ENCODE results near the gene ZP4.

The ZP4 gene

DNA sequence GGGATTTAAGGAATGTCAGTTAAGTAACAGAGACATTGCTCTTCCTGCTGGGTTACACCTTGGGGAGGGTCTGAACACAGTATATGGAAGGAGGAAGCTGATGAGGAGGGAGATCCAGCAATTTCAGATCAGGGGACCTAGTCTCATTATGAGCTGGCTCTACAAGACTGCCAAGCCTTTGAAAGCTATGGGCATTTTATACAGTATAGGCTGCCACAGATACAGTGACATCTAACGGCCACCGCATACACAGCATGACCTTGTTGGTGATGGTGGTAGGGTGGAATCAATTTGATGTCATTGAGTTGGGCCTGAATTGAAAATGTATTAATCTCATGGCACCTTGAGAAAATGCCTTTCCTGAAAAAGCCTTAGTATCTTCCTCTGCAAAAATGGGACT is 22.6 kb upstream of the ZP4 start:
- no peak for TF ChIP-seq CTCF (IDR thresholded peaks at IDR 0.05; ENCODE audit: low read depth, low read length, missing control alignments)
- in situ Hi-C loops (cut with HindIII; ENCODE audit: low sequenced_read_pairs) = no loop called here
- H3K4me3 ChIP-seq (ENCODE audit: low read depth, low read length) = no peak overlapping the region

DNA sequence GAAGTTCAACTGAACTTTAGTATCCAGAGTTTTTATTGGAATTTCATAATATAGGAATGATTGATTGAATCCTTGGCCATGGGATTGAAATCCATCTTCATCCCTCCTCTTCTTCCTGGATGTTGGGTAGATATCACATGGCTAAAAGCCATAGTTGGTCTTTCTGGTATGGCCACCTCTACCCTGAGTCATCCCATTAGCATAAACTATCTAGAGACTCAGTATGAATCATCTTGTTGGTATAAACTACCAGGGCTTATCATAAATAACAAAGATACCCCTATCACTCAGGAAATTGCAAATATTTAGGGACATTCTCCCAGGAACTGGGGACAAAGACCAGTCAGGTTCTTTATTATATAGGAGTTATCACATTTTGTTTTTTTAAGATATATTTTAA is 21.2 kb upstream of the ZP4 start:
- TF ChIP-seq CTCF (IDR thresholded peaks at IDR 0.05; ENCODE audit: low read depth, low read length, missing control alignments) = no peak
- H3K4me3 ChIP-seq (ENCODE audit: low read depth, low read length) = no peak overlapping the region
- DNase-seq (ENCODE audit: low read depth) = no peak
- in situ Hi-C loops (cut with HindIII; ENCODE audit: low sequenced_read_pairs) = no loop called here

More for the DNA sequence above, 22.6 kb upstream of the ZP4 start:
- DNase-seq (ENCODE audit: low read depth) = no peak

DNA sequence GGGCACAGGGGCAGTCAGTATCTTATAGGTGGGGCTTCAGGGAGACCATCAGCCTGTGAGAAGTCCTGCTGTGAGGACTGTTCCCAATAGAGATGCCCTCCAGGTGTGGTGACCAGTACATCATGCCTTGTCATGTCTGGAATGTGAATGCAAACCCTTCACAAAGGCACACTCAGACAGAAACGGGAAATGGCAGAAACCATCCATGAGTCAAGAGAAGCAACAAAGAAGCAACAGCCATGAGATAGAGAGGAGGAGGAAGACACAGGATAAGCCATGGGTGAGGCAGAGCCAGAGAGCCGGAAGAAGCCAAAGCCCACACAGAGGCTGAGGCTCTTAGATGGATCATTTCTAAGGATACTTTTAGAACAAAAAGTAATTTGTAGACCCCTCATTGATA is 20.1 kb upstream of the ZP4 start:
- TF ChIP-seq CTCF (IDR thresholded peaks at IDR 0.05; ENCODE audit: low read depth, low read length, missing control alignments) = no peak
- in situ Hi-C loops (cut with HindIII; ENCODE audit: low sequenced_read_pairs) = no loop called here
- no peak for DNase-seq (ENCODE audit: low read depth)
- no peak overlapping the region for H3K4me3 ChIP-seq (ENCODE audit: low read depth, low read length)

DNA sequence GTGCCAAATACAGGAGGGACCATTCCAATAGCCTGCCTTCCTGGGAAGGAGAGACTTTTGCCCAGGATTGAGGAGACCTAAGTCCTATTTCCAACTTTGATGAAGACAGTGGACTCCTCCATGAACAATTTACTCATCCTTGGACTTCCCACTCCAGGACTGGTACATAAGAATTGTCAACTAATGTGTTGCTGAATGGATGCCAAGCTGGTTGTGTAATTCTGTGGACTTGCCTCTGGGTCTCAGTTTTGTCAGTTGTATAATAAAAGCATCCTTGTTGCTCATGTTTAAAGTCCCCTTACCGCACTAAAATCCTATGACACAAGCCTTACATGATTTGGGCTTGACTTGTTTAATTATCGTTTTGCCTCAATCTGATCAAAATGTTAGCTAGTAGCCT is 13.2 kb upstream of the ZP4 start:
- TF ChIP-seq CTCF (IDR thresholded peaks at IDR 0.05; ENCODE audit: low read depth, low read length, missing control alignments) = no peak
- in situ Hi-C loops (cut with HindIII; ENCODE audit: low sequenced_read_pairs) = no loop called here
- H3K4me3 ChIP-seq (ENCODE audit: low read depth, low read length) = no peak overlapping the region
- DNase-seq (ENCODE audit: low read depth) = no peak

DNA sequence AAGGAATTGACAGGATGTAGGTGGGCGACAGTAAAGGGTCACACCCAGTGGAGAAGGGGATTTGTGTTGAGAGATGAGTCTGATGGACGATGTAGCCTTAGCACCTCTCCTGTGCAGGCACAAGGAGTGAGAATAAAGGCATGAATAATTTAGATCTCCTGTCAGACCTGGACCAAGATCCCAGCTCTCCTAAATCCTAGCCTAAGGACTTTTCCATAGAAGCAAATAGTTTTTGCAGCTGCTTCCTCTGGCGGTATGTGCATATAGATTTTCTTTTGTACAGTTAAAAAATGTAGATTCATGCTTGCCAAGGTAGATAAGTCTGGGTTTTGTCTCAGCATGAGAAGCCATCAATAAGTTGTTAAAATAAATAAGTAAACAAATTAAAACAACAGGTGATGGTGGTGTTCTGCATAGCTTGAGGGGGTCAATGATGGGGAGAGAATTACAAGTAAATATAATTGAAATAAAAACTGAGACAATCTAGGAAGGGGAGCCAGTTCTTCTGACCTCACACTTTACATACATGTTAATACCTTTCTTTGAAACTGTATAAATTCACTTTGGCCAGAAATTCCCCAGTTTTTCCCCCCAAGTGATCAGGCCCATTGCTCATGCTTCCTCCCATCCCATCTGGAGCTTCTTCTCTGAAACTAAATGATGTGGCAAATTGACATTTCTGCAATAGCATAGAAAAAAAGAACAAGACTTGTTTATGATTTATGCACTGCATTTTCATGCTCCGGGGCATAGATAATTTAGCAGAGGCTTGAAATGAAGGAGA is 12.4 kb upstream of the ZP4 start:
- TF ChIP-seq CTCF (IDR thresholded peaks at IDR 0.05; ENCODE audit: low read depth, low read length, missing control alignments) = no peak
- in situ Hi-C loops (cut with HindIII; ENCODE audit: low sequenced_read_pairs) = no loop called here
- H3K4me3 ChIP-seq (ENCODE audit: low read depth, low read length) = no peak overlapping the region
- no peak for DNase-seq (ENCODE audit: low read depth)

GRCh38 chr1:237901299-237901934 is 10.7 kb upstream of the ZP4 start:
- no peak for DNase-seq (ENCODE audit: low read depth)
- peak; percentile 42 for TF ChIP-seq CTCF (IDR thresholded peaks at IDR 0.05; ENCODE audit: low read depth, low read length, missing control alignments)
- in situ Hi-C loops (cut with HindIII; ENCODE audit: low sequenced_read_pairs) = no loop called here
- H3K4me3 ChIP-seq (ENCODE audit: low read depth, low read length) = no peak overlapping the region
